Epidermal melanocyte (primary cell): Measurements from ENCODE around the gene PTPRK.

Experiments
- DNase-seq: peaks from one replicate; pipeline ENCODE4 v3.0.0; 2011; ENCODE audit warnings: low spot score; ENCODE audit not compliant: insufficient read length

The PTPRK gene

DNA sequence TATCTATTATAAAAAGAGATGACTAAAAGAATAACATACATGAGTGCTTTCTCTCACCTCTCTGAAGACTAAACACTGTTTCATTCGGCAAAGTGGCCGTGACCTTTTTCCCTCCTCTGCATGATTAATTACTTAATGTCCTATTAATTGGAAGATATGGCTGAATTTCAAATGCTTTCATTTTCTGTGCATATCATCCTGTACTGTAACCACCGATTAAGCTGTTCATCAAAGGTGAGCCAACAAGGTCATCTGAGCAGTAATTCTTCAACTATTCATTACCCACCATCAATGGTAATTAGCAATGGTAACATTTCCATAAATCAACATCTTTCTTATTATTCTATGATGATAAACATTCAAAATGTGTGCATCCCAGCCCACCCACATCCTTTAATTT lies 125.2 kb downstream of the PTPRK start:
- DNase-seq: no peak

DNA sequence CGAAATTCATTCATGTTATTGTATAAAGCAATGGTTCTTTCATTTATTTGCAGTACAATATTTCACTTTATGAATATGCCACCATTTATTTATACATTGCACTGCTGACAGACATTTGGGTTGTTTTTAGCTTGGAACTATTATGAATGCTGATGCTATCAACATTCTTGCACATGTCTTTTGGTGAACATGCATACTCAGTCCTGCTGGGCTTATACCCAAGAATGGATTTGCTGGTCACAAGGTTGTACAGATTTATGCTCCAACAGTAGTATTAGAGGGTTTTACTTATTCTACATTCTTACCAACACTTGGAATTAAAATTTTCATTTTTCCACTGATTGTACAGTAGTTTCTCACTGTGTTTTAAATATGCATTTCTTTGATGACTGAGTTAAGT lies 126.2 kb downstream of the PTPRK start:
- no peak for DNase-seq

DNA sequence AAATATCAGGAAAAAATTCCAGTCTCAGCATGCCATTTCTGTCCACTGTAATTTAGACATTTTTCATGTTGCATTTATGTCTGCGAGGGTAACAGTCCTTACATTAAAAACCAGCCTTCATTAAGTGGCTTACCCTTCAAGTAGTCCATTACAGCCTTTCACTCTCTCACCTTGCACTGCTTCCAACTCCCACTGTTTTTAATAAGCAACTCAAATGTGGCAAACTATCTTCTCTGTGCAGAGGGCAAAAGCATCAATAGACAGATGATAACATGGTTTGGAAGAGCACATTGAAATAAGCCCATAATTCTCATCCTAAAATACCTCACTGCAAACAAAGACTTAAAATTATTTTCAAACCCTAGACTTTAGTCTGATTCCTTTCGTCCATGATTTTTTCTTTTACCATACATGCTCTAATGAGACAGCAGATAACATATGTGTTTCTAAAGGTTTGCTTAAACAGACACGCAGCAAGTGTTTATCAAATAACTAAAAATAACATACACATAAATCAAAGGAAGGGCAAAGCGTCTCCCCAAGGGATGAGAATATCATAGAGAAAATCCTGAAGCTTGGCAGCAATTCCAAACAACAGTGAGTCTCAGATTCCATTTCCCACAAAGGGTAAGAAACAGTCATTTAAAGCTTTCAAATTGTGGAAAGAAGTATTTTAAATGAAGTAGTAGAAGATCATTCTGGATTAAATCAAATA lies 130.4 kb downstream of the PTPRK start:
- DNase-seq: no peak

DNA sequence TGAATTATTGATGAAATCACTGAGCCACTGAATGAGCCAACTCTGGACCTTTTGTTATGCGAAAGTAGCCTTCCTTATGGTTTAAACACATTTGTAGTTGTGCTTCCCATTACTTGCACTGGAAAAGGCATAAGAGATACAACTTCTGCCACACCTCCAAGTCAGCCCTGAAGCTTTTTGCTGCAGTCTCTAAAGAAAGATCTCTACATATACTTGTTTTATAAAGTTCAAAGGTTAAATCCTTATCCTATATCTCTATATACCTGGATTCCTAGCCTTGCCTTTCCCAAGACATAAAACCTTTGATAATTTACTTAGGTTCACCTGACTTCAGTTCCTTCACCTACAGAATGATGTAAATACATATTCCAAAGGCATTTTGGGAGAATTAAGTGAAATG lies 132.0 kb downstream of the PTPRK start:
- DNase-seq: no peak

DNA sequence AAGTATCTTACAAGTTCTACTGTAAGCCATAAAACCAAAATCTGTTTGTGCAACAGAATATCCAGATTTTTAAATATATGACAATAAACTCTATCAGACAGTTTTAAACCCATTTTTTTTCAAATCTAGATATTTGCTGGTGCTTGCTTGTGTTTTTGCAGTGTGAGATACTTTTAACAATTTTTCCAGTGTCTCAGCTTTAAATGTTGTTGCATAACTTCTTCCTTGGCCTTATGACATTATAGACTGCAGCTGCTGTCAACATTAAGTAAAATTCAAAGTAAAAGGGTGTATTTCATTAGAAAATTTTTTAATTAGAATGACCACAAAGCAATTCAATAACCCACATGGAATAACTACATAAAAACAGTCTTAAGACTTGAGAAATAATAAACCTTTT lies 139.5 kb downstream of the PTPRK start:
- no peak for DNase-seq

DNA sequence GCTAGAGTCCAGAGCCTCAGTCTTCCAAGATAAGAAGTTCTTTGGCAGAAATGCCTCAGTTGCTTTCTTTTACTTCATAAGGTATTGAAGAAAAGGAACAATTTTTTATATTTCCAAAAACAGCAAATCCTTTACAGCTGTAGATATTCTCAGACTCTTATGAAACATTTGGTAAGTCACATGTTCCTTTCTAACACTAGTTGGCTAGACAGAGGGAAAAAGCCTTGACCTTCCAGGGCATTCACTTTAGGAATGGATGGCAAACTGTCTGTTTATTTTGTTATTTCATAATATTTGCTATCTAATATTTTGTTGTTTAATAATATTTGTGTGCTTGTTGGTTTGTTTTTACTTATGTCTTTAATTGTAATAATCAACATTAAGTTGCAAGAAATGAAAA lies 140.8 kb downstream of the PTPRK start:
- no peak for DNase-seq

DNA sequence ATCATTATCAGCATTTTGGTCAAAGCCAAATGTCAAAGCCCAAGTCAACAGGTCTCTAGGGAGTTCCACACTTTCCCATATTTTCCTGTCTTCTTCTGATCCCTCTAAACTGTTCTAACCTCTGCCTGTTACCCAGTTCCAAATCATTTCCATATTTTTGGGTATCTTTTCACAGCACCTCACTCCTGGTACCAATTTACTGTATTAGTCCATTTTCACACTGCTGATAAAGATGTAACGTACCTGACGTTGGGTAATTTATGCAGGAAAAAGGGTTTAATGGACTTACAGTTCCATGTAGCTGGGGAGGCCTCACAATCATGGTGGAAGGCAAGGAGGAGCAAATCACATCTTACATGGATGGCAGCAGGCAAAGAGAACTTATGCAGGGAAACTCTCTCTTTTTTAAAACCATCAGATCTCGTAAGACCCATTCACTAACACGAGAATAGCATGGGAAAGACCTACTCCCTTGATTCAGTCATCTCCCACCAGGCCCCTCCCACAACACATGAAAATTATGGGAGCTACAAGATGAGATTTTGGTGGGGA lies 143.4 kb downstream of the PTPRK start:
- DNase-seq: no peak

DNA sequence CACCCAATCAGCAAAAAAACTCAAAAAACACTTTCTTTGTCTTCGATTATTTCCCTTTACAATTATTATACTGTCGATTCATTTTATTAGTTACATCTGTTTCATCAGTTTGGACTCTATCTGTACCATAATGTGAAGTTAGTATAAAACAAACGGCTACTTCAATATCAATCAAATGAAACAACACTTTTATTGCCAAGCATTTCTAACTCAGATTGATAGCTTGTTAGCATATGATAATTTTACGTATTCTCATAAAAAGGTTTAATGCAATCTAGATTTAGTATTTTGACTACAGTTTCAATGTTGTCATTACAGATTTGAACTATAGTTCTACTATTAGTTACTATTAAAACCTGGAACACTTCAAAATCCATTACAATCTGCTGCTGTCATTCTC lies 149.3 kb downstream of the PTPRK start:
- DNase-seq: no peak

DNA sequence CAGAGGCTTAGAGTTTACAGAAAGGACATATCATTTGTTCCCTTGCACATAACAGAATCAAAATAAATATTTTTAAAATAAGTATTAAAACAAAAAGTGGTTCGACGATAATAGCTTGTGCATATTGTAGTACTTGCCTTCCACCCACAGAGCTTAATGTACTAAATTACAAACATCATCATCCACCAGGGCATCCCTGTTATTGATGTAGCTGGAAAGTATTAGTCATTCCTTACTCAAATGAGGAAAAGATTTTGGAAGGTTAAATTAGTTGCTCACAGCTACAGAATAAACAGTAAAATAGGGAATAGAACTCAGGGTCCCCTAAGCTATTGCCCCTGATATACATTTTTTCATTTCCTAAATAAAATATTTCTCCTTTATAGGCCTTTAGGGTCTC lies 150.3 kb downstream of the PTPRK start:
- DNase-seq: no peak

DNA sequence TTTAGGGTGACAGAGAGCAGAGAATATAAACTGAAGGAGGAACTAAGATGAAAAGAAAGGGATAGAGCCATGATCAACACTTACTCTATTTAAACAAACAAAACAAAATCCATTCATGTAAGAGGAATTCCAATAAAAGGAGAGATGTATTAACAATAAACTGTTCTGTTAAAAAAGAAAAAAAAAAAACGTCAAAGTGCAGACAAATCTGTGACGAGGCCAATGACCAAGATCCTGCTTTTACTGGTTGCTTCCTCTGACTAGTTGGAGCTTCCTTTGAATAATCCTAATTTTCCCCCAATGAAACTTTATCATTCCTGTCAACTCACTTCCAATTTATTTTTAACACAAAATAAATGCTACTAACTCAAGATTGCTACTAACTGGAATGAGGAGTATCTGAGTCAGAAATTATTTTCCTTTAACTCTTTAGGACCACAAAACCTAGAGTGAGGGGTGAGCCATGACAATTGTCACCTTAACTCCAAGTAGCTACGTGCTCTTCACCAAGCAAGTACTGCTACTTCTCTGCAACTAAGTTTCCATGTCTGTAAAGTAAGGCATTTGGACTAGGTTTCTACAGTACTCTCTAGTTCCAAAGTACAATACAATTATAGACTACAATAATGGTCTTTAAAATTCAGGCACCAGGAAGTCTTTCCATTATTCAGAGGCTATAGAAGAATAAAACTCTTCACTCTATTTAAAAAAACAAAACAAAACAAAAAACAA lies 152.0 kb downstream of the PTPRK start:
- no peak for DNase-seq

DNA sequence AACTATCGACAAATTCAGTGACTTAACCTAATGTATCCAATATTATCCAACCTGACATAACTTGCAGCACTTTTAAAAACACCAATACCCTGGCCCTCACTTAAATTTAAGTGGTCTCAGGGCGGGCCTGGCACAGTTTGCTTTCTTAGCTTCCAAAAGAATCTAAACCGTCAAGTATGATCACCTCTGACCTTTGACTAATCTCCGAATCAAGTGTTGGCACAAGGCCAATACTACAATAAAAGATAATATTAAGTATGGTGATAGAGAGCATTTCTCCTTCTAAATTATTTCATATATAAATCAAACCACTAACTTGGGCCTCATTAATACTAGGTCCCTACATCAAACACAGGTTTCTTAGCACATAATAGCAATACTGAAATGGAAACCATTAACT lies 153.0 kb downstream of the PTPRK start:
- no peak for DNase-seq

DNA sequence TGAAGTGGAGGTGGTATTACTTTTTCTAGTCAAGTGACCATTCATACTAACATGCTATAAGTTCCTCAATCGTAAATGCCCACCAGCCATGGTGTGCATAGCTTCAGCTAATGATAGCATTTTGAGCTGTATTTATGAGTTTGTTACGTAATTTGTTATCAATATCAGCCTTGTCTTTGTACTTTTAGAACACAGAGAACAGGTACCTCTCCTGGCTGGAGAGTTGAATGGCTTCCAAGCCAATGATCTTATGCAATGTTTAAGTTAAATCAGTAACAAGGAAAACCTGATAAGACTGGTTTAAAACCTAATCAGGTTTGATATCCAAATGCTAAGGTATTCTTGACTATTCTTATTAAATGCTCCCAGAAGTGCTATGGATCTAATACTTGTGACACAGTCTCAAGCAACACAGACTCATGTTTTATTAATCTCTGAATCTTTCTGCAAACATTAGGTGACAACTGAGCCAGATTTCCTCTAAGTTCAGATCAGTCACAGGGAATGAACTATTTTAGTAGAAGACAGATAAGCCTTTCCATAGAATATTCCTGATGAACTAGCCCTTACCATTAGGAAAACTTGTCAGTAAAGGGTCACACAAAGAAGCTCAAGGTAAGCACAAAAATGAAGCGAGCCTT lies 154.8 kb downstream of the PTPRK start:
- DNase-seq: no peak

DNA sequence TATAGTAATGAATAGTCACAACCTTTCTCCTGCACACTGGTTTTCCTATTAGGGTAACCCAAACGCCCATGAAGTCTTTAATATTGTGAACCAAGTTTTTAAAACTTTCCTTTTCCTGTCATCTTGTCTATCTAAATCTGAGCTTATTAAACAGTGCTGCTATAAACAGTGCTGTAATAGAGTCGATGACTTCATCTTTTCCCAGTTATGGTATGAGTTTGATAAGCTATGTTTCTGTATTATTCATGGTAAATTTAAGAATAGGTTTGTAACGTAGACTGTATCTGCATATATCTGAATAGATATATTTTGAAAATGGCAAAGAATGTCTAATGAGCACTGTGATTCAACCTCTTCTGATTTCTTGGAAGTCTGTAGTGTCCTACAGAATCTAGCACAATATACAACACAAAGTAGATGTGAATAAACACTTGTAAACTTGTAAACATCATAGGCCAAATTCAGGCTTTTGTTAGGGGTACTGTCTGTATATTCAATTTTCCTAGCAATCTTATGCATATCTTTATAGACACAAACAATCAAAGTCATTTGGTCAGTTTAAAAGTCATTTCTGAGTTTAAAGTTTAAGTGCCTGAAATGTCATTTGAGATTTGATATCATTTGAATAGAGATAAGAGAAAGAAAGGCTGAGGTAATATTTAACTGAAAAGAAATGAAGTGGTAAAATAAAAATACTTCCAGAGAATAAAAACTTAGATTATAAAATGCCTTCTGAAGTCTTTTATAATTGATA lies 155.5 kb downstream of the PTPRK start:
- DNase-seq: no peak

DNA sequence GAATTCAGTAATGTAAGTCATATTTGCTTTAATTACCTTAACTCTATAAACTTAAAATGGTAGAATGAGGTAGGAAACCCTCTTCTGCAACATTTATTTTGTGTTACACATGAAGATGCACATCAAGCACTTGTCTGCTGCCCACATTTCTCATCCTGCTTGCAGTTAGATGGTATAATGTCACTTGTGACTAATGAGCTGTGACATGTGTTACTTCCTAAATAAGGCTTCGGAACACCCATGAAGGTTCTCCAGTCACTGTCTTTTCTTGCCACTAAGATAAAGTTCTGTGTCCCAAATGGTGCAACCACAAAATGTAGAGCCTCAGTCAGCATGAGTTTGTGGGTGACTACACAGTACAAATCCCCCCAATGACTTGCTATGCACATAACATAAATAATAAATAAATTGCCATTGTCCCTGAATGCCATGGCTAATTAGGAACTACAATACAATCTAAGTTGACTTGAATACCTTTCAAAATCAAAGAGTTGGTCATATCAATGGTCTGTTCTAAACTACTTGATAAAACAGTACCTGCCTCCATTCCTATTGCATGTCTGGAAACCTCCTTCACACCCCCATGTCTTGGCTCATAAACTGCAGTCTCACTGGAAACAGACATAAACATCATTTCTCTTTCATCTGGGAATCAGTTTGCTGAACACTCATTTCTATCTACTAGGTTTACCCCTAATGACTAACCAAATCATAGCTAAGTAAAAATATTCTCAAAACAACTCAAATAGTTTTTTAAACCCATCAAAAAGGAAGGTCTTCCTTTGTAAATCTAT lies 157.2 kb downstream of the PTPRK start:
- no peak for DNase-seq

DNA sequence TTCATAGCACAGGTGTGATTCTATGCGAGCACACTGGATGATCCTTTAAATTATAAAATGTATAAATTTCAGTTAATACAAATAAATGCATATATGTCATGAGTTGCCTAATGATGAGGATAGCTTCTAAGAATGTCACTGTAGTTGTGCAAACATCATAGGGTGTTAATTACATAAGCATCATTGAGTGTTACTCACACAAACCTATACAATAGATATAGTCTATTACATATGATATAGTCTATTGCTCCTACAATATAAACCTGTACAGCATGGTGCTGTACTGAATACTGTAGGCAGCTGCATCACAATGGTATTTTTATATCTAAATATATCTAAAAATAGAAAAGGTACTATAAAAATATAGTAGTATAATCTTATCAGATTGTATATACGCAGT lies 159.0 kb downstream of the PTPRK start:
- DNase-seq: no peak

DNA sequence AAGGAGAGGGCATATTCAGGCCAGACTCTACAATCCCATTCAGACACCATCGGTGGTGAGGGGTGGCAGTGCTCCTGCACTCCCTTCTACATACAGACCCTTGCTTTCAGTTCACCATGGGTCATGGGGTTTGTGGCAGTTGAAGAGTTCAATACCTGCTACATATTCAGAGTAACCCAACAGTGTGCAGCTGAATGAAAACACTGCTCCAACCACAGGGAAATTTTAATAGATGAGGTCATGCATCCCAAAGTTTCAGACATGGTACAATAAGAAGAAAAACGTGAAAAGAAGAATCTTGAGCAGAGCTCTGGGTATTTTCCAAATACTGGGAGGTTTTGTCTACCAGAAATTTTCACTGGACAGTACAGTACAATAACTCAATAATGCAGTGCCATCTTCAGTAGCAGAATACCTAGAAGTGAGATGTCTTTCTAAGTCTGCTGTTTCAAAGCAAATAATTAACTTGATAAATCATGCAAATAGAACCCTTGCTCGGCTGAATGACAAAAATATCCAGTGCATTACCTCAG lies 162.1 kb downstream of the PTPRK start:
- no peak for DNase-seq

DNA sequence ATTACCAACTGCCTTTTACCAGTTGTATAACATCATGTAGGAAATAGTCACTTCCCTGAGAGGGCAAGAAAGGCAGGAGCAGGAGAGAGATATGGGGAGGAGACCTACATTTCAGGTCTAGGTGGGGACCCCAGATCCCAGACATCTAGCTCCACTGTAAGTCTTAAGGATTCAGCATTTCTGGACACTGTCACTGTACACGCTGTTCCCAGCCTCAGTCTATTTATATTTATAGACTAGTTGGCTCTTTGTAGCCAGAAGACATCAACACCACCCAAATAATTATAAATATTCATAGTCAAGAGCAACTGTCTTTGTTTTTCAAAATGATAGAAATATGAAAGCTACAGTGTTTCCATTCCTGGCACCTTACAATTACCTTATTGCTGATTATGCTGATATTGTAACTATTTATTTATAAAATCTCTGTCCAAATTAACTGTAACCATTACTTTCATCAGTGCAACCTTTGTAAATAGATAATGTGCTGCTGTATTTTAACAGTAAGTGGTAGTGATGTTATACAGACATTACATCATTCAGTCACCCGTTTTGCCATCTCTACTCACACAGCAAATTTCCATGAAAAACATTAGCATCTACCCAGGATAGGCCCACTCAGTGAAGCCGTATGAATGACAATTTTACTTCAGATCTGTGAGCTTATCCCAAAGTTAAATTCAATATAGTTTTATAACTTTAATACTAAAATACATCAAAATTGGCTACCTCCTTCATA lies 162.8 kb downstream of the PTPRK start:
- DNase-seq: no peak

DNA sequence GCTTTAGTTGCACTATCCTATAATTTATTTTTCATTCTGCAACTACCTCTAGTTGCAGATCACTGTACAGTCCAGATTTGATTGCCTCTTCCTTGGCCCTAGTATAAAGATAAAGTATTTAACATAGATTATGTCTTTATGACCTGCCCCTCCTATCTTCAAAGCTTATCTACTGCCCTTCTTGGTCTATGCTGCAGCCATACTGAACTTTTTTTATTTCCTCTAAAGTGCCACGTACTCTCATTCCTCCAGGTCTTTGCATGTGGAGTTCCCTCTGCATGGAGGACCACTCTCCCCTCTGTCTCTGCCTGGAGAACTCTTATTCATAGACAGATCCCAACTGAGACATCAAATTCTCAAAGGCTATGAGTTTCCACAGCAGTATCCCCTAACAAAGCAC lies 168.0 kb downstream of the PTPRK start:
- no peak for DNase-seq

DNA sequence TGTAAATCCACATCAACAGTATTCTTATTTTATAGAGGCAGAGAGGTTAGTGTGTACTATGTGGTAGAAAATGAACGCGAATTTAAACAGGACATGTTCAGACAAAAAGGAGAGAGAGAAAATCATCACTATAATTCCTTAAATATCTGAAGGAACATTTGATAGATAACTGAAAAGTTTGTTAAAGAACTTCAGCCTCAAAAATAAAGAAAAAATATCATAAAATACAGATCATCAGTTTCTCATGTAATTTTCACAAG lies 169.2 kb downstream of the PTPRK start:
- no peak for DNase-seq
